A673 (cell line): ENCODE measurements around the gene WWP2.

ENCODE experiments used
- CTCF ChIP-seq: fragments of 300-800, 200-600 bp; sonication (generic); conservative IDR thresholded peaks from 2 replicates; pipeline ENCODE4 v1.5.1; 2017; ENCODE audit warnings: low read depth, mild to moderate bottlenecking, antibody characterized with exemption, low read length, moderate library complexity, mixed read lengths
- EZH2 ChIP-seq: fragments of 200-600 bp; sonication (generic); IDR thresholded peaks from 2 replicates; pipeline ENCODE4 v1.6.1; 2017; ENCODE audit warnings: borderline replicate concordance, low read depth, mild to moderate bottlenecking, mixed read lengths, antibody characterized with exemption, low read length; ENCODE audit not compliant: poor library complexity, severe bottlenecking

DNA sequence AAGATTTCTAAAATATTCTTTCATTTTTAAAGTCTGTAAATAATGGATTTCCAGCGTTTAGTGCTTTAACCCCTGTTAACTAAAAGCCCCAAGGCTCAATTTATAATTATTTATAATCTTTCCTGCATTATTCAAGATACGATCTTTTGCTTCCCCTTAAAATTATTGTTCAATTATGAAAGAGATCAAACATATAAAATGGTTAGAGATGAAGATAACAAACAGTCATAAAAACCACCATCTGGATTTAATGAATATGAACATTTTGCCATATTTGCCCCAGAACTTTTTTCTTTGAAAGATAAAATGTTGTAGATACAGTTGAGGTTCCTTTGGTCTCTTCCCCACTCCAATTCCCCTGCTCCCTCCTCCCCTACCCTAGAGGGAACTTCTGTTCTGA lies 17.6 kb downstream of the WWP2 start:
- TF ChIP-seq CTCF (no peak), EZH2 (no peak)
